Ovary (tissue), 1 donor: ENCODE results near the gene ATP2C2.

Source experiments
- EP300 ChIP-seq: sonication (generic); formaldehyde crosslinking; IDR thresholded peaks from one replicate; pipeline ENCODE4 v1.6.1; 2017; ENCODE audit warnings: antibody characterized with exemption
- POLR2A ChIP-seq: fragments of 450-650 bp; IDR thresholded peaks from one replicate; pipeline ENCODE4 v1.6.1; 2017; ENCODE audit warnings: antibody characterized with exemption, mild to moderate bottlenecking, moderate library complexity

- TF ChIP-seq EP300 (no peak), POLR2A (no peak)
Measured at GRCh38 chr16:84455031-84455430, 86.7 kb downstream of the ATP2C2 start.
